CD14-positive monocyte (primary cell): Measurements from ENCODE around the gene OR5AR1. TPM values are rescaled to one million over a fixed set of nuclear protein-coding genes. Genes with fewer than 3 reads are reported as not detected.
"Not testable (repeated sequence)": the region's sequence is repeated elsewhere in the genome, so short reads cannot be mapped to it uniquely, and the experiment has no call there.

Experiments
- DNase-seq, 3 donors: peaks; one replicate each; pipeline ENCODE4 v3.0.0-alpha.2; 2011 to 2022
- H2AFZ ChIP-seq: 2 replicates; pipeline ENCODE4 v1.6.0; 2012; ENCODE audit warnings: mild to moderate bottlenecking, low read depth, low read length, inconsistent platforms; ENCODE audit not compliant: insufficient read depth, poor library complexity, severe bottlenecking
- H3K27ac ChIP-seq, 2 donors: 1 replicate in 1 of 2; 2 replicates in 1 of 2; pipeline ENCODE4 v1.5.1; 2012 to 2013; ENCODE audit warnings: low read length in 2 of 2, control low read depth in 1 of 2, inconsistent platforms in 1 of 2, low read depth in 1 of 2, mild to moderate bottlenecking in 1 of 2
- H3K27me3 ChIP-seq, 2 donors: one replicate each; pipeline versions ENCODE4 v1.6.0 to v1.6.1; 2011 to 2013; ENCODE audit warnings: low read length in 2 of 2; ENCODE audit not compliant: control insufficient read depth in 2 of 2, insufficient read depth in 2 of 2
- H3K36me3 ChIP-seq, 2 donors: replicated peaks in 1 of 2; 1 replicate in 1 of 2; 2 replicates in 1 of 2; pipeline versions ENCODE4 v1.5.1 to v1.6.1; 2012 to 2013; ENCODE audit warnings: low read length in 2 of 2, control low read depth in 1 of 2, inconsistent platforms in 1 of 2, mild to moderate bottlenecking in 1 of 2; ENCODE audit not compliant: insufficient read depth in 2 of 2, control insufficient read depth in 1 of 2
- H3K4me1 ChIP-seq, 2 donors: 1 replicate in 1 of 2; 2 replicates in 1 of 2; pipeline versions ENCODE4 v1.5.1 to v1.6.1; 2012 to 2013; ENCODE audit warnings: low read length in 2 of 2, control low read depth in 1 of 2, inconsistent platforms in 1 of 2, mild to moderate bottlenecking in 1 of 2, moderate library complexity in 1 of 2; ENCODE audit not compliant: insufficient read depth in 2 of 2, control insufficient read depth in 1 of 2
- H3K4me2 ChIP-seq: replicated peaks from 2 replicates; pipeline ENCODE3; 2012; ENCODE audit warnings: low read length, moderate library complexity, mild to moderate bottlenecking; ENCODE audit not compliant: poor library complexity, severe bottlenecking; ENCODE audit errors: extremely low read depth
- H3K4me3 ChIP-seq, 3 experiments: fragments of 200-600 bp in 1 of 3; sonication (generic) in 1 of 3; replicated peaks in 1 of 3; 1 replicate in 2 of 3; 2 replicates in 1 of 3; pipeline ENCODE4 v1.5.1; 2011 to 2013; ENCODE audit warnings: low read length in 3 of 3, mild to moderate bottlenecking in 3 of 3, control low read depth in 2 of 3, low read depth in 2 of 3, inconsistent platforms in 1 of 3, moderate library complexity in 1 of 3
- H3K79me2 ChIP-seq: 2 replicates; pipeline ENCODE4 v1.6.0; 2012; ENCODE audit warnings: mild to moderate bottlenecking, control low read depth, inconsistent platforms, low read length, moderate library complexity; ENCODE audit not compliant: insufficient read depth
- H3K9ac ChIP-seq: 2 replicates; pipeline ENCODE4 v1.6.0; 2017; ENCODE audit warnings: low read length, mild to moderate bottlenecking; ENCODE audit not compliant: insufficient read depth, poor library complexity, severe bottlenecking
- H3K9me3 ChIP-seq, 2 donors: replicated peaks in 1 of 2; 1 replicate in 1 of 2; 2 replicates in 1 of 2; pipeline versions ENCODE4 v1.5.1 to v1.6.1; 2012 to 2013; ENCODE audit warnings: low read length in 2 of 2, control low read depth in 1 of 2; ENCODE audit not compliant: control insufficient read depth in 1 of 2, insufficient read depth in 1 of 2
- H4K20me1 ChIP-seq: 2 replicates; pipeline ENCODE4 v1.6.0; 2012; ENCODE audit warnings: mild to moderate bottlenecking, low read length, control low read depth, moderate library complexity; ENCODE audit not compliant: insufficient read depth
- H3K27ac Mint-ChIP-seq, 7 donors: one replicate each; pipeline ENCODE4 v1.8.0; 2020; ENCODE audit warnings: mild to moderate bottlenecking in 7 of 7, mixed read lengths in 7 of 7, moderate library complexity in 6 of 7, inconsistent platforms in 2 of 7
- H3K27me3 Mint-ChIP-seq, 3 donors: one replicate each; pipeline ENCODE4 v1.8.0; 2021 to 2022; ENCODE audit warnings: low read depth in 3 of 3, mild to moderate bottlenecking in 3 of 3, mixed read lengths in 3 of 3, moderate library complexity in 3 of 3, inconsistent platforms in 1 of 3
- H3K36me3 Mint-ChIP-seq, 2 donors: one replicate each; pipeline ENCODE4 v1.8.0; 2020; ENCODE audit warnings: mixed read lengths in 2 of 2, inconsistent platforms in 1 of 2, mild to moderate bottlenecking in 1 of 2
- H3K4me1 Mint-ChIP-seq: one replicate; pipeline ENCODE4 v1.8.0; 2020; ENCODE audit warnings: mild to moderate bottlenecking, mixed read lengths
- H3K4me3 Mint-ChIP-seq, 2 donors: one replicate each; pipeline ENCODE4 v1.8.0; 2020; ENCODE audit warnings: mild to moderate bottlenecking in 2 of 2, mixed read lengths in 2 of 2, moderate library complexity in 1 of 2
- H3K9me3 Mint-ChIP-seq, 7 donors: one replicate each; pipeline ENCODE4 v1.8.0; 2020 to 2022; ENCODE audit warnings: mixed read lengths in 7 of 7, mild to moderate bottlenecking in 6 of 7, moderate library complexity in 6 of 7, inconsistent platforms in 2 of 7
- CTCF ChIP-seq: fragments of 200-600 bp; IDR thresholded peaks from one replicate; pipeline ENCODE4 v1.8.0; 2022; ENCODE audit warnings: antibody characterized with exemption, mild to moderate bottlenecking
- WGBS: methylation state at CpG from one replicate; pipeline ENCODE4 v1.1.5; 2013; ENCODE audit warnings: missing lambda C conversion rate; ENCODE audit not compliant: insufficient coverage; 5-methylcytosine and 5-hydroxymethylcytosine counted together
- intact Hi-C, 2 donors: fragments of 100-400 bp; cut with micrococcal nuclease; formaldehyde crosslinking; loops; one replicate each; pipeline versions ENCODE4 v1.15.0 to v1.15.1; 2023
- polyA plus RNA-seq, 3 donors: library from polyadenylated mRNA; depleted of rRNA in 1 of 3; unstranded in 2 of 3; stranded (reverse) in 1 of 3; fragments of 300-500 nt in 2 of 3; fragments of >200 nt in 1 of 3; fragmentation: Illumina TruSeq in 2 of 3; gene quantifications; 1 replicate in 2 of 3; 2 replicates in 1 of 3; pipeline ENCODE4 v1.2.3, GENCODE V29; 2012 to 2021

OR5AR1 gene
- polyA plus RNA-seq, 3 donors, result not detected

DNA sequence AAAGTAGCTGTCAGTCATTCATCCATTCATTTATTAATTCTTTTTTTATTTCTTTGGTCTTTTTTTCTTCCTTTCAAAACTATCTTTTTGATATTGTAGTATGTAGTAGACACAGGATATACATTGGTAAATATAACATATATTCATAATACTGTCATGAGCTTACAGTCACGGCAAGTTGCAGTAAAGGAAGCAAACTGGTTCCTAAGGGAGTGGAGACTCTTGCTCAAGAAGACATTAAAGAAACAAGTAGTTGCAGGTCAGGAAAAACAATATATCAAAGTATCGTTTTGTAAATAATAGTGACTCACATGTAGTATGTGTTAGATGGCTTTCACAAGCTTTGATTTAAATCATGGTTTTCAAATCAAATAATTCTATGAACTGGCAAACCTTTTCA lies 7.5 kb downstream of the OR5AR1 start:
- no peak overlapping the region for H3K4me3 Mint-ChIP-seq
- no peak overlapping the region for H2AFZ ChIP-seq

DNA sequence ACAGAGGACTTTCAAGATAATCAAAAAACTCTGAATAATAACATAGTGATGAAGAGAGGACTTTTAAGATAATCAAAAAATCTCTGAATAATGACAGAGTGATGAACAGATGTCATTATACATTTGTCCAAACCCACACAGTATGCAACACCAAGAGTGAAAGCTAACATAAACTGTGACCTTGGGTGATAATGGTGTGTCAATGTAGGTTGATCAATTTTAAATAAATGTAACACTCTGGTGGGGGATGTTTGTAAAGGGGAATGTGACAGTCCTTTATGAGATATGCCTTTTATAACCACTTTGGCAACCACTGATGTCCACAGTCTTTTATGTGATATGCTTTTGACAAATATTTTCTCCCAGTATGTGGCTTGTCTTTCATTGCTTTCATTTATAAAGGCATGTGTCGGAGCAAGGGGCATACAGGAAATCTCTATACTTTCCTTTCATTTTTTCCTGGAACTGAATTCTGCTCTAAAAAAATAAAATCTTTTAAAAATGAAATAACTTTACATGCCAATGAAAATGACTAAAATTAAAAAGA lies 25.1 kb downstream of the OR5AR1 start:
- no peak overlapping the region for H3K4me3 ChIP-seq
- no peak overlapping the region for H3K9ac ChIP-seq
- peaks cover 0 to 6% (median 2%) of the 10 kb centered on the region in 7 donors for H3K9me3 Mint-ChIP-seq
- no CpG with 5 or more reads among the region's 1 CpG for WGBS
- H3K27me3 Mint-ChIP-seq, result no peaks in the 10 kb centered on the region
- H2AFZ ChIP-seq, result no peak overlapping the region
- H3K27ac Mint-ChIP-seq, result no peak overlapping the region
- H4K20me1 ChIP-seq, result no peaks in the 10 kb centered on the region
- H3K79me2 ChIP-seq, result no peaks in the 10 kb centered on the region
- DNase-seq, result no peak
- H3K4me3 Mint-ChIP-seq, result no peak overlapping the region
- H3K27ac ChIP-seq, result no peak overlapping the region
- no peak overlapping the region for H3K4me2 ChIP-seq
- no peaks in the 10 kb centered on the region for H3K4me1 Mint-ChIP-seq
- no peaks in the 10 kb centered on the region for H3K9me3 ChIP-seq
- H3K4me1 ChIP-seq, result no peaks in the 10 kb centered on the region
- no peaks in the 10 kb centered on the region for H3K36me3 ChIP-seq
- no peak for TF ChIP-seq CTCF
- intact Hi-C loops, result no loop called here
- H3K27me3 ChIP-seq, result no peaks in the 10 kb centered on the region
- no peaks in the 10 kb centered on the region for H3K36me3 Mint-ChIP-seq

More for the DNA sequence above, 7.5 kb downstream of the OR5AR1 start:
- Mint-ChIP-seq H3K27me3 (no peaks in the 10 kb centered on the region), H3K36me3 (no peaks in the 10 kb centered on the region), H3K27ac (no peak overlapping the region), H3K9me3 (no peaks in the 10 kb centered on the region), H3K4me1 (no peaks in the 10 kb centered on the region)
- no peak for DNase-seq
- no peaks in the 10 kb centered on the region for H3K4me1 ChIP-seq
- H3K36me3 ChIP-seq, result no peaks in the 10 kb centered on the region
- no CpG with 5 or more reads among the region's 2 CpGs for WGBS
- no peak overlapping the region for H3K4me2 ChIP-seq
- H3K9ac ChIP-seq, result no peak overlapping the region
- H3K27me3 ChIP-seq, result no peaks in the 10 kb centered on the region
- no peak for TF ChIP-seq CTCF
- H3K79me2 ChIP-seq, result no peaks in the 10 kb centered on the region
- no peak overlapping the region for H3K27ac ChIP-seq
- intact Hi-C loops, result no loop called here
- H3K4me3 ChIP-seq, result no peak overlapping the region
- no peaks in the 10 kb centered on the region for H3K9me3 ChIP-seq
- no peaks in the 10 kb centered on the region for H4K20me1 ChIP-seq

DNA sequence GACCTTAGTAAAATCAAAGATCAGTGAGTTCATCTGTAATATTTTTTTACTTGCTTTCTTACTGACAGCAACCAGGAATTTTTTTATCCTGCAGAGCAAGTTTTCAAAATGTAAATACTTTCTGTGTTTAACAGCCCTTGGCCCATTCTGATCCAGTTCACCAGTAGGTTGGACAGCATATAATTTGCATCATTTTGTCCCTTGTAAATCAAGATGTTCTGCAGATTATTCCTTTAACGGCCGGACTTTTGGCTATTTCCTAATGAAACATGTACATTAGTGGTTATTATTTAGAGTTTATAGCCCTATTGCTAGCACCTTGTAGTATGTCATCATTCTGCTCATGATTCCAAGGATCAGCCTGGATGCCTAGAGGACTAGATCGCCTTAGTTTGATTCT lies 27.7 kb downstream of the OR5AR1 start:
- H4K20me1 ChIP-seq, intact Hi-C loops, H3K79me2 ChIP-seq, H3K27ac ChIP-seq, H3K4me3 Mint-ChIP-seq, H3K27me3 Mint-ChIP-seq, H3K36me3 ChIP-seq, H3K4me3 ChIP-seq, H3K4me1 ChIP-seq, H3K9me3 Mint-ChIP-seq, H3K27me3 ChIP-seq, H3K4me1 Mint-ChIP-seq, DNase-seq, H3K9me3 ChIP-seq, H3K4me2 ChIP-seq, H3K27ac Mint-ChIP-seq, H3K9ac ChIP-seq, H3K36me3 Mint-ChIP-seq, H2AFZ ChIP-seq: not testable (repeated sequence)
- 100% methylated on average over 1 of the region's 3 CpGs for WGBS
